NCI-H187 (cell line): ENCODE measurements around the gene CCDC93.

Source experiments
- DNase-seq, 2 experiments: peaks; one replicate each; lab custom pipeline; 2025; lab: John Stamatoyannopoulos, UW

Gene CCDC93

DNA sequence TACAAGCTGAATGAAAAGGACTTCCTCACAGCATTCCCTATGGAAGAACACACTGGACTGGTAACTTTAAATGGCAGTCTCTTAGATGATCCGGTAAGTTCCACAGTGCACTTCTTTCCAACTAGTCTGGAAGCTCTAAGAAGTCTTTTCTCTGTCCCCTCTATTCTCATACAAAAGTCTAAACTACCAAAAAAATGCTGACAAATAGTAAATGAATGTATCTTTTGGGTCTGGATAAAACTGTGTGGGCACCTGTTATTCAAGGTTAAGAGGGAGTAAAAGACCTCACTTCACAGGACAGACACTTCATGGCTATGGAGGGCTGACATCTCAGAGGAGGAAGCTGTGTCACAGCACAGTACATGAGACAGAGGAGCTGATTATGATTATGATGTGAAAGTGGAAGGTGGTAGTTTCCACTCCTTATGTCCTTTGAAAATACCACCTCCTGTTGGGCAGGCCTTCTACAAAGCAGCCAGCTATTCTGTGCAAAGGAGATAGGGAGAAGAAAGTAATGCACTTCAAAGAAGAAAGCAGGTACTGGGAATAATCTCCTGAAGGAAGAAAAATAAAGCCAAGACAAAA is 23.9 kb downstream of the CCDC93 start:
- no peak for DNase-seq

DNA sequence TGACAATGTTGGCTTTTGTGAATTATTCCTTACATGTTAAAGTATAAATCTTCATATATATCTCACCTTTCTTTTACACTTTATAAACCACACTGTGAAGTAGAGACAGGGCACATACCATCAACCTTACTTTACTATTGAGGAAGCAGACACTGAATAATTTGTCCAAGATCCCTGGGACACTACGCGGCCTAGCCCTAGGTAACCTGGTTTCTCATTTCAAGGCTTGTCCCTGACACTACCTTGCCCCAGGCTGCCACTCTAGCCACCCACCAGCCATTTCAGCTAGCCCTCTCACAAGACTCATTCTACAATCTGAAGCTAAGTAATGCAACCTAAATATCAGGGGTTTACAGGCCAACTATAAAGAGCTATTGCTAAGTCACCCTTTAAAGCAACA is 26.7 kb downstream of the CCDC93 start:
- no peak for DNase-seq

DNA sequence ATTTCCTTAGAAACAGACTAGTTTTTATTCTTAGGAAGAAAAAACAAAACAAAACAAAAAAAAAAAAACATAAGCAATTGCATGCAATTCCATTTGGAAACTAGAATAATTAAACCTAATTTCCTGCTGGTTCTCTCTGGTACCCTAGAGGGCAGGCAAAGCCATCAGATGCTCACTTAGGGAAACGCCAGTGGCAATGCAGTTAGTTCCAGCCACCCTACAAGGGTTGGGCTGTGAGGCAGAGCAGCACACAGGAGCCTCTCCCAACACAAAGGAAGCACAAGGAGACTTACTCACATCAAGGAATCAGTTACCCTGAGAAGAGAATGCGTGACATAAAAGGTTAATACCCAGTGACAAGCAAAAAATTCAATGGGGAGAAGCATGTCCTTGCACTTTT is 28.8 kb downstream of the CCDC93 start:
- no peak for DNase-seq

DNA sequence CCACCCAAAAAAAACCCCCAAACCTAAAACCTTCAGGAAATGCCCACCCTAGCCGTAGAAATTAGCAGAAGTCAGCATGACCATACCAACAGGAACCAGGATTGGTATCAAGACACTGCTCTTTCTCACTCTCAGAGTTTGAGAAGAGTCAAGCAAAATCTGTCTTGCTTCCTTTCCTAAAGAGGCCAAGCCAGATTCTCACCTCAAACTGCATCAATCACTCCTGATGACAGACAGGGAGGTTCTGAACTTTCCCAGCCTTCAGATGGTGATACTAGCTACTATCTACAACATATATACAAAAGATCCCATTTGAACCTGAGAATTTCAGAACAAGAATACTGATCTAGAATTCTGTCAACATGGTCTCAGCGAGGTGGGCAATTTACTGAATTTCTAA is 29.7 kb downstream of the CCDC93 start:
- DNase-seq, result no peak

DNA sequence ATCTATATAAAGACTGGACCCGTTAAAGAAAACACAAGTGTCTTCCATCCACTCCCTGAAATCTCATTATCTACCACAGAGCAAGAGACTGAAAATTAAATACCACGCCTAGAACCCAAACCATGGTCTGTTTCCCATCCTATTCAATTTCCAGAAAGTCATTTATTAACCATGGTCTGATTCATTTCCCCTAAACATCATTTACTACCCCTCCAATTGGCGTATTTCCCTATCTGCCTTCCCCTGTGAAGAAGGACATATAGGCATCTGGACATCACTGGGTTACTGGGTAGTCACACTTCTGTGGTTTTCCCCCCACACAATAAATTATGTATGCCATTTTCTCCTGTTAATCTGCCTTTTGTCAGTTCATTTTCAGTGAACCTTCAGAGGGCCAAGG is 30.8 kb downstream of the CCDC93 start:
- DNase-seq, result no peak

DNA sequence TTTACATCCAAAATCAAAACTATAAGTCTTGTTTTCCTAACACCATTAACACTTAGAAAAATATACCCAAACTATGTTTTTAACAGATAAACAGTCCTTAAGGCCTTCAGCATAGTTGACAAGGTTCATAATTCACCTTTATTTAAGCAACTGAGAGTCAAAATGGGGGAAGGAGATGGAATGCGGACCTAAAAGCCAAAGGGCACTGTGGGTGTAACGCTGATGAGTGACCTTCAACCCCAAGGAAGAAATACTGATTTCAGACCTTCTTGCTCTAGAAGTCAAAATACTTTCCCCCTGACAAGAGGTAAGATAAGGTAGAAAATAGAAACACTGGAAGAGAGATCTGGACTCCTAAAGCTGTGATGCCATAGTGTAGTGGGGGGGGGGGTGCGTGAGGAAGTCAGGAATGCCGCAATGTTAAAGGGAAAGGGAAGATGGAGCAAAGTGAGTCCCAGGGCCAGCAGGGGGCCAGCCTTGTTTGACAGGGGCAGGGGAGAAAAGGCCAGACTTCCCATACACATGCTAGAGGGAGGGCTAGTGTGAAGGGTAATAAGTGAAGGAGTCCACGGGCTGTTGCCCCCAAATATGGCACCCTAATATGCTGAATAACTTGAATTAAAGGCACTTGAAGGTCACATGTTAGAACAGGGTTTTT is 31.4 kb downstream of the CCDC93 start:
- no peak for DNase-seq

DNA sequence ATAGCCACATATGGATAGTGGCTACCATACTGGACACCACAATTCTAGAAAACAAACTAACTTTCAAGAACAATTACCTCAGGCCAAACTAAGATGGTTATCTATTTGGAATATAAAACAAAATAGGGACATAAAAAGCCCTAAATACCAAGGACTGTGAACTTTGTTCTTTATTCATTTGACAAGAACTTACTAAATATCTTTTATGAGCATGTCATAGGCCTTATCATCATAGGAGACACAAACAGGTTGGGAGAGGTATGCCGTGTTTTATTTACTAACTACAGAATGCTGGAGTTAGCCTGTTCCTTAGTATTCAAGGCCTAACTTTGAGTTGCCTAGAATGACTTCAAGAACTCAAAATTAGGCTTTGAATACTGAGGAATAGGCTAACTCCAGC is 32.1 kb downstream of the CCDC93 start:
- DNase-seq, result no peak

DNA sequence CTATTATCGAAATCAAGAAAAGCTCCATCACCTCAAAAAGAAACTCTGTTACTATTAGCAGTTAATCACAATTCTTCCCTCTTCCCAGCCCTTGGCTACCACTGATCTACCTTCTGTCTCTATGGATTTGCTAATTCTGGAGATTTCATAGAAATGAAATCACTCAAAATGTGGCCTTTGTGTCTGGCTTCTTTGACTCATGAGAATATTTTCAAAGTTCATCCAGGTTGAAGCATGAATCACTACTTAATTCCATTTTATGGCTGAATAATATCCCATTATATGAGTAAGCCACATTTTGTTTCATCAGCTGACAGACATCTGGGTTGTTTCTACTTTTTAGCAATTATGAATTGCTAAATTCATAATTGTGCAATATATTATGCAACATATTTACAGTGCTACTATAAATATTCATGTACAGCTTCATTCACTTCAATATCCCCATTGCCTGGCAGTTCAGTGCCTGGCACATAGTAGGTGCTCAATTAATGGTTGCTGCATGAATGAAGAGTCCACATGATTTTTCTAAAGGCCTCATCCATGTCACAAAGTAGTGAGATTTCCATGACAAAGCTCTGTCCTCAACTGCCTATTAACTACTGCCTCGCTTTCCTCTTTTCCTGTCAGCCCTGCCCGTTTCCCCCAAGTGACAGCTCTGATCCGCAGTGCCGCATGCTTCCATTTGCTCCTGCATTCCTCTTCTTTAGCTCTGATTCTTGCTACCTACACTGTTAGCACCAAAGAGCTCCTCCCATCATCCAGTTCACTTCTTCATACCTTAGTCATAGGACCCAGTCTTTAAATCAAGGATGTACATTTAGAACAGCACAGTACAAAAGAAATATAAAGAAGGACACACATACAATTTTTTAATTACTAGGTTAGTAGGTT is 32.8 kb downstream of the CCDC93 start:
- DNase-seq, result no peak

DNA sequence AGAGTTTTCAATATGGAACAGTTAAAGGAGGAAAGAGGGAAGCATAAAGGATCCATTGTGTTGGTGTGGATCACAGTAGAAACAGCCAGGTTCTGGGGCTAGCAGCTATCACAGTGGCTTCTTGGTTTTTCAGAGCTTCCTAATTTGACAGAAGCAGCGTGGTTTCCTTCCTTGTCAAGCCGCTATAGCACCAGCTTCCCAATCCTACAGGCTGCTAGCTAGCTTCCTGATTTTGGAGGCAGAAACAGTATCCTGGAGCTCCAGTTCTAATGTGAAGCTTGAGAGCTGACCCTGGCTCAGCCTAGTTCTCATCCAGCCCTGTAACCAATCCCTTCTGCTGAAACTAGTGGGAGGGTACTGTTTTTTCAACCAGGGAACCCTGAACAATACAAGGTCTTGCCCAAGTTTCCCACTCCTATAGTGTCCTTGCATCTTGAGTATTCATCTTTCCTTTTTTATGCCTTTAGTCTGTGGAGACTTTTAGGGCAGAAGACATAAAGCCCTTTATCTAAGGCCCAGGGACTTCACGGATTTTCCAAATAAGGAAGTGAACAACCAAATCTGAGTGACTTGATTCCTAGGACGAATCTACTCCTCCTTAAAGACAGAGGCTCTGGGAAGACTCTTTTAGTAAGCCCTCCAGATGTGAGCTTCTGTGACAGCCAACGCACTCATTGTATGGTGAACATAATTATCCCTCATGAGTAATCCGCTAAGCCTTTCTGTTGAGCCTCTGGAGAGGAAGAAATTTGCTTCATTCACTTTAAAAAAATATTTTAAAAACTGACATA is 33.8 kb downstream of the CCDC93 start:
- no peak for DNase-seq

DNA sequence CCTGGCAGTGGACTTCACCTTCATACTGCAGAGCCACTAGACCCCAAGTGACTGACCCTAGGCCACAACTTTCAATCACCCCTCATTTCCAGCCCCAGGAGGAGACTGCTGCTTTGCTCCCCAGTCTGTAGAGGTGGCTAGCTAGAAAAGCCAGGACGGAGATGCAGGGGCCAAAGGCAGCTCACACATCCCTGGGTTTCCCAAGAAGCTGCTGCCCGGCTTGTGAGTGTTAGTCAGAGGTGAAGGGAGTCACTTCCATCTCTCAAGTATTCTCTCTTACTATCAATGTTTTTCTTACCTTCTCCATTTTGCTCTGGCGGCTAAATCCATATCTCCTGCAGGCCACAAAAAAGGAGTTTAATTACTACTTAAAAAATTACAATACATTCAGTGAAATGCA is 36.2 kb downstream of the CCDC93 start:
- no peak for DNase-seq

DNA sequence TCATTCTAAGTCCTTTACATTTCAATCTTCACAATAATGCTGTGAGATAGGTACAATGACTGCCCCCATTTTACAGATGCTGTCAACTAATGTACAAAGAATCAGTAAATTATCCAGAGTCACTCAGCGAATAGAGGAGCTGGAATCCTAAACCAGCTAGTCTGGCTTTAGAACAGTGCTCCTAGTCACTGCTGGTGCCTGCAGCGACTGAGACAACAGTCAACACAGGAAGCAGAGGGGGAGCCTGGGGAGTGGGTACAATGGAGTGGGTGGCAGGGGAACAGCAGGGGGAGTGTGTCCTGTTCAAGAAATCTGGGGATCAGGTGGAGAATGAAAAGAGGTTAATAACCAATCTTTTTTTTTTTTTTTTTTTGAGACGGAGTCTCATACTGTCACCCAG is 37.3 kb downstream of the CCDC93 start:
- no peak for DNase-seq

DNA sequence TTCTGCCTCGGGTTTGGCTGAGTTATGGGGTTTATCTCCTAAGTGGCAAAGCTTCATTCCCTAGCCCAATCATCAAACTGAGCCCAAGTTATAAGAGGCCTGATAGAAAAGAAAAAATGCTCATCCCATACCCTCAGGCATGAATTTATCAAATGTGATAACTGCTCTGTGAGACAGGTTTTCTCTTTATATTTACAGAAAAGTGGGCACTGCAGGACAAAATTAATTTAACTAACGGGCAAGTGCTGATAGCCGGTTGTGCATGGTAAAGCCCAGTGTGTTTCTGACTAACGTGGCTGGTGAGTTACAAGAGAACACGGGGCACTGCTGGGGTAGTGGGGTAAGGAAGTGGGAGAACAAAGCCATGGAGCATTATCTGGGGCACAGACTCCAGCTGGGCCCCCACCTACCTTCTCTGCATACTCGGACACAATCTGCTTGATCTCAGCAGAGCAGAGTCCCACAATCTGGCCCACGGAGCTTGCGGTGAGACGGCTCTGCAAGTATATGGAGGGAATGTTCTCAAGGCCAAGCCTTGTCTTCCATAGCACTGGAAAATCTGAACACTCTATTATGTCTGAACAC is 40.3 kb downstream of the CCDC93 start:
- no peak for DNase-seq

DNA sequence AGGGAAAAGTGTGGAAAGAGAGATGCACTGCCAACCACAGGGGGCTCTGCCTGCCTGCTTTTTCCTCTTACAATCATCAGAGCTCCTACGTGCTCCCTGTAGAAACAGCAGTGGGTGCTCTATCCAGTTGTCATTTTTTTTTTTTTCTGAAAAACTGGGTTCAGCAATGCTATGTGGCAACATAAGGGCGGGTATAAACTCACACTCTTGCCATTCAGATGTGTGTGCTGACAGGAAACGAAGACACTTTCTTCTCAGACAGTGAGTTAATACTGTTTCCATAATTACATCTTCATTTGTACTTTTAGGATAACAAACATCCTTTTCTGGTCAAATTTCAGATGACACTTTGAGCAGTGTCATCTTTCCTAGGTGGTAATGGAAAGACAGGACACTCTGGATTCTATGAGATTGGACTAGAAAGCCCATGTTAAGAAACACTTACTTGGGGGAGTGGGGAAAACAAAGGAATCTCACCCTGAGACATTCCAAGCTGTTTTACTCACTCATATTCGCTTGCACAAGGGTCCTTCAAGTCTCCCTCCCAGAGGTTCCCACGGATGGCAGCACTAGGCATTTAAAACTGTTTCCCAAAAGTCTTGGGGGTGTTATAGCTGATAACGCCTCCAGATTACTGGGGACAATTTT is 41.3 kb downstream of the CCDC93 start:
- no peak for DNase-seq

DNA sequence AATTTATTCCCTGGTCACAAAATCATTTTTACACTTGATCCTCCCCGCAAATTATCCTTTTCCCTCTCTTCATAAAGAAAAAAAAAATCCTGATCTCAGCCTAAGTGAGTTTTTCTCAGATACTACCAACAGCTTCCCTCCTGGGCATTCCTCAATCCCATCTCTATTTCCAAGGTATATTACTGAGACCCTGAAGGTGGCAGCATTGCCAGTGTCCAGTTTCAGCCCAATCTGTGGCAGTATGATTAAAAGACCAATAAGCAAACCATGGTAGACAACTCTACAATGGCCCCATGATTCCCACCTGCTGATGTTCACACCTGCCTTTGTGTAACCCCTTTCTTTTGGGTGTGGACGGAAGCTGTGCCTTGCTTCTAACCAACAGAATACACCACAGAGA is 45.1 kb downstream of the CCDC93 start:
- no peak for DNase-seq

DNA sequence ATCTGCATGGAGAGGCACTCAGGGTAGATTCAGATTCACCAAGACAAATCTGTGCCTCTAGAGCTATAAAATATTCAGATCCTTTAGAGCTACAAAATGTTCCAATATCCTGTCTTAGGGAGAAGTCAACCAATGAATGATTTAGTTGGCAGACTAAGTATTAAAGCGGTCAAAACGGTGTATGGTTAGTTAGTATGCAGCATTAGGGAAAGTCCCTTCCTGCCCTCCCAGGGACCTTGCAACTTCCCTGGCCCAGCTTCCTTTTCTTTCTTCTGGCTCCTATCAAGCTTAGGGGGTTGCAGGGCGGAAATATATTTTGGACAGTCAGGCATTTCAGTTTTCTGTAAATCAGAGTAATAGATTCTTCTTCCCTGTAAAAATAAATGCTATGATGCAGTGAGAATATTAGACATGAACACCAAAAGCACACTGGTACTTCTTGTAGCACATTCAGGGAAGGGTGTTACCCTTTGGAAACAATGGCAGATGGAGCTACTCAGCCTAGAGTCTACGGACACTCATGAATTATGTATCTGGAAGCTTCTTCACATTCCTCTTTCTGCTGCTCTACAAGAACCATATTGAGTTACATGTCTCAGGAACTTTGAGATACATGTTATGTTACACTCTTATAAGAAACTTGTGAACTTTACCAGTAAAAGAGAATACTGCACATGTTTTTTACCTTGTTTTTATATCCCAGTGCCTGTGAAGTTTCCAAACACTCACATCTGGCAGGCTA is 45.7 kb downstream of the CCDC93 start:
- DNase-seq, result no peak

DNA sequence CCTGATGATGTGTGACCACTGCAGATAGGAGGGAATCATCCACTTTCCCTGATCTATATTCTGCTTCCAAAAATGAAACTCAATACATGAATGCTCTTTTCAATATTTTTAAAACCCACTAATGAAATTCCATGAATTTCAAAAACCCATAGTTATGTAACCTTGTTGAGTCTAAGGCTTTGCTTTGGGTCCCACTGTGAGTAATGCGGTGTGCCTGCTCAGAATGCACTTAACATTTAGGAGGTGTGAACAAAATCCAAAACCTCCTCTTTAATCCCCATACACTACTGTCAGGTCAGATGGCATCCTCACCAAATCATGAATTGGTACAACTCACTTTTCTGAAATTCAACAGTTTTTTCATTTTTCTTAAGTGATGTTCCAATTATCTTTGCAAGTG is 50.4 kb downstream of the CCDC93 start:
- DNase-seq, result no peak

DNA sequence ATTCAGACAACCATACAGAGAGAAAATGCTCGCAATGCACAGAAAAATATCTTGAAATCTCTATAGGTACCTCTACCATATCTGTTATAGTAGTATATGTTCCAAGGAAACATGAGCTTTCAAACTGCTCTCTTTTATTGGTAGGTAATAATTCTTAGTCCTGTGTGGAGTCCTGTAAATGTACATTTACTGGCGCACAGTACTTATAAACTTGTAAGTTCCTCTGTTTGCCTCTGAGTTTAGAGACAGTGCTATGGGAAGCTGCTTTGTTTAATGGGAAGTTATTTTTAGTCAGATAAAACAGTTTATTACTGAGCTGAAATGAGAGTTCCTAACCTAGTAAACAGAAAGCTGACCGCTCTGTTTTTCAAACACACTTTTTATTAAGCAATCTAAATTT is 52.7 kb downstream of the CCDC93 start:
- no peak for DNase-seq

DNA sequence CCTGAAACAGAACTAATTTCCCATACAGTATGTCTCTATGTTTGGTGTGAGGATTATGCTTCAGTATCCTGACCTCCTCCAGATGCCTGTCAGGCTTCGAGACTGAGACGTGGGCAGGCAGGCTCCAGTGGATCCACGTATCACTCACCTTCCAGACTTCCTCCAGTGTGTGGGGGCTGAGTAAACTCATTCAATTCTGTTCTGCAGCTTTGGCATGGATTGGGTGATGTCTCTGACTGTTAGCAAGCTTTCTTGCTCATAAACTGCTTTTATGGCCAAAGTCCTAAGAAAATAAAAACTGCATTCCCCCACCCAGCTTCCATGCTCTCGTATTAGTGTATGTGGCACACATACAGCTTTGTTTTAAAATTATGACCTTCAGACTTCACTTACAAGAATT is 53.6 kb downstream of the CCDC93 start:
- no peak for DNase-seq

DNA sequence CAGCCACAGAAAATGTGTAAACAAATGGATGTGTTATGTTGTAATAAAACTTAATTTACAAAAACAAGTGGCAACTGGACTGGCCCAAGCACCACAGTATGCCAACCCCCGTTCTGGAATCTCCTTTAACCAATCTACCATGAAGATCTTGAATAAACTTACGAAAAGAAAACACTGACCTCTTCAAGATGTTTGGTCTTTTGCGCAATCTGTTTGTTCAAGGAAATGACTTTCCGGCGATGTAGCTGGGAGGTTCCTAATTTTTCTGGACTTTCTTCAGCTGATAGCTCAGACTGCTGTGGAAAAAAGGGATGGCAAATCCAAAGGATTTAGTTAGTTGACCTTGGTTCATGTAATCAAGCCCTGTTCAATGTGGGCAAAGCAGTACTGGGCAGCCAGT is 55.7 kb downstream of the CCDC93 start:
- no peak for DNase-seq

DNA sequence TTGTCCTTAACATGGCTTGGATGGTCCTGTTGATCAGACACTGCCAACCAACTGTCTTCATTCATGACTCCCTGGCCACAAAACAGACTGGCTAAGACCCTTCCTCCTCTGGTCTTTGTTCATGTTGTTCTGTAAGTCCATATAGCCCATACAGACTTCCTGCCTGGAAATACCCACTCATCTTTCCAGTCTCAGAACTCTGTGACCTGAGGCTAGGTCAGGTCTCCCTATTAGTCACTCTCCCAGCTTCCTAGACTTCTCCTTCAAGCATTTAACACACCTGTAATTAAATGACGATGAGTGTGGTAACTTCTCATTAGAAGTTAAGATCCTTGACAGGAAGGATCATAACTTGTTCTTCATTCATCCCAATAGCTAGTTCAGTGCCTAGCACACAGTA is 56.3 kb downstream of the CCDC93 start:
- DNase-seq, result no peak
